ENCODE data around the gene GKN2.
"Not testable (repeated sequence)": the region's sequence is repeated elsewhere in the genome, so short reads cannot be mapped to it uniquely, and the experiment has no call there.

Gene GKN2

DNA sequence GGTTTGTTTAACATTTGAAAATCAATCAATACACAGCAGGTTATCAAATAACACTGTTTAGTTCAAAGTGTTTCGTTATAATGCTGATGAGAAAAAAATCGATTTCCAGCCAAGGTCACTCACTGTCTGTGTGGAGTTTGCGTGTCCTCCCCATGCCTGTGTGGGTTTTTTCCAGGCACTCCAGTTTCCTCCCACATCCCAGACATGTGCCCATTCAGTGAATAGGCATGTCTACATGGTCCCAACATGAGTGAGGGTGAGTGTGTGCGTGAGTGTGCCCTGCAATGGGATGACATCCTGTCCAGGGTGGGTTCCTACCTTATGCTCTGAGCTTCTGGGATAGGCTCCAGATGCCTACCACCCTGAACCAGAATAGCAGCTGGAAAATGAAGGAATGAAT lies 8.7 kb upstream of the GKN2 start:
- no peaks in the 10 kb centered on the region for H3K4me1 ChIP-seq (ENCODE audit: control insufficient read depth, insufficient read depth, low read length)
- no peaks in the 10 kb centered on the region for H3K9me3 ChIP-seq (ENCODE audit: control insufficient read depth, insufficient read depth, low read depth, low read length)
- no peak overlapping the region for H3K27ac ChIP-seq (ENCODE audit: low read depth, low read length)
- no peak overlapping the region for H3K4me3 ChIP-seq (ENCODE audit: low read depth, low read length)
- H3K9ac ChIP-seq (ENCODE audit: low read length) = no peak overlapping the region
- no peaks in the 10 kb centered on the region for H3K27me3 ChIP-seq (ENCODE audit: control insufficient read depth, insufficient read depth, low read length)
- H3K36me3 ChIP-seq (ENCODE audit: control insufficient read depth, insufficient read depth, low read length) = no peaks in the 10 kb centered on the region

DNA sequence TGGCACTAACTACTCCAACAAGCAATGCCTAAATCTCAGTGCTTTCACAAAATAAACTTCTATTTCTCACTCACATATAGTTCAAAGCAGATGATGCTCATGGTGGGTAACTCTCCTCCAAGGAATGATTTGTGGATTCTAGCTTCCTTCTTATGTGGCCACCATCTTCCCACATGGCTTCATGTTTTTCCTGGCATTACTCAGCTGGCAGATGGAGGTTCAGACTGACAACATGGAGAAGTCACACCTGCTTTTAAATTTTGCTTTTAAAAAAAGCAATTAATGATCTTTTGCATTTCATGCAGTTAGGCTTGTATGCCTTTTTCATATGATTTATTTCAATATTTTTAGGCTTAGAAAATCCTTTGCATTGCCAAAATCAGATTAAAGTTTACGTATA lies 6.3 kb upstream of the GKN2 start:
- no peaks in the 10 kb centered on the region for H3K27me3 ChIP-seq (ENCODE audit: control insufficient read depth, insufficient read depth, low read length)
- no peaks in the 10 kb centered on the region for H3K9me3 ChIP-seq (ENCODE audit: control insufficient read depth, insufficient read depth, low read depth, low read length)
- no peak overlapping the region for H3K27ac ChIP-seq (ENCODE audit: low read depth, low read length)
- no peak overlapping the region for H3K9ac ChIP-seq (ENCODE audit: low read length)
- H3K4me1 ChIP-seq (ENCODE audit: control insufficient read depth, insufficient read depth, low read length) = no peaks in the 10 kb centered on the region
- no peak overlapping the region for H3K4me3 ChIP-seq (ENCODE audit: low read depth, low read length)
- H3K36me3 ChIP-seq (ENCODE audit: control insufficient read depth, insufficient read depth, low read length) = no peaks in the 10 kb centered on the region

DNA sequence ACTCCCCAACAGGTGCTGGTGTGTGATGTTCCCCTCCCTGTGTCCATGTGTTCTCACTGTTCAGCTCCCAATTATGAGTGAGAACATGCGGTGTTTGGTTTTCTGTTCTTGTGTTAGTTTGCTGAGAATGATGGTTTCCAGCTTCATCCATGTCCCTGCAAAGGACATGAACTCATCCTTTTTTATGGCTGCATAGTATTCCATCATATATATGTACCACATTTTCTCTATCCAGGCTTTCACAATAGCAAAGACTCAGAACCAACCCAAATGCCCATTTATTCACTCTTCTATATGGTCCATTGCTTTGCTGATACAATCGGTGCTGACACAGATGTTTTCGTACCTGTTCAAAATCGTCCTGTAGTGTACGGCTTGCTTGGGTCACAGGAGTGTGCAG lies 2.7 kb upstream of the GKN2 start:
- not testable (repeated sequence) for H3K4me1 ChIP-seq (ENCODE audit: control insufficient read depth, insufficient read depth, low read length); H3K36me3 ChIP-seq (ENCODE audit: control insufficient read depth, insufficient read depth, low read length); H3K27me3 ChIP-seq (ENCODE audit: control insufficient read depth, insufficient read depth, low read length); H3K4me3 ChIP-seq (ENCODE audit: low read depth, low read length); H3K27ac ChIP-seq (ENCODE audit: low read depth, low read length); H3K9me3 ChIP-seq (ENCODE audit: control insufficient read depth, insufficient read depth, low read depth, low read length); H3K9ac ChIP-seq (ENCODE audit: low read length)

DNA sequence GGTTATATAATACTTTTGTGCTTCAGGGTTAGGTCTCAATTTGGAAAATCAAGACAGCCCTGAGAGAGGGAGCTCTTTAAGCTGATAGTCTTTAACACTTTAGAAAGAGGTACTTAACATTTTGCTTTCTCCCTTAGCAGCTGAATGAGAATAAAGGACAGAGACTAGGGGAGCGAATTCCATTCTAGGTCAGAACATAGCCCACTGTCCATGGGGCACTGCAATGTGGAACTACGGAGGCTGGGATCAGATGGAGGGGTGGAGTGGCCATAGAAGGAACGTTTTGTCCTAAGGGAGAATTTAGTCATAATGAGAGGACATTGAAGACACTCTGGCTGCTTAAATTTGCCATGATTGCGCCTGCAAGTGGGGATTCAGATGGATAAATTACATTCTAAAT lies 794 bp downstream of the GKN2 start:
- no peaks in the 10 kb centered on the region for H3K36me3 ChIP-seq (ENCODE audit: control insufficient read depth, insufficient read depth, low read length)
- H3K27ac ChIP-seq (ENCODE audit: low read depth, low read length) = no peak overlapping the region
- H3K9me3 ChIP-seq (ENCODE audit: control insufficient read depth, insufficient read depth, low read depth, low read length) = no peaks in the 10 kb centered on the region
- H3K4me1 ChIP-seq (ENCODE audit: control insufficient read depth, insufficient read depth, low read length) = peaks cover 3% of the 10 kb centered on the region; the same call in 1 of the 2 replicates
- no peak overlapping the region for H3K9ac ChIP-seq (ENCODE audit: low read length)
- H3K27me3 ChIP-seq (ENCODE audit: control insufficient read depth, insufficient read depth, low read length) = no peaks in the 10 kb centered on the region
- no peak overlapping the region for H3K4me3 ChIP-seq (ENCODE audit: low read depth, low read length)

DNA sequence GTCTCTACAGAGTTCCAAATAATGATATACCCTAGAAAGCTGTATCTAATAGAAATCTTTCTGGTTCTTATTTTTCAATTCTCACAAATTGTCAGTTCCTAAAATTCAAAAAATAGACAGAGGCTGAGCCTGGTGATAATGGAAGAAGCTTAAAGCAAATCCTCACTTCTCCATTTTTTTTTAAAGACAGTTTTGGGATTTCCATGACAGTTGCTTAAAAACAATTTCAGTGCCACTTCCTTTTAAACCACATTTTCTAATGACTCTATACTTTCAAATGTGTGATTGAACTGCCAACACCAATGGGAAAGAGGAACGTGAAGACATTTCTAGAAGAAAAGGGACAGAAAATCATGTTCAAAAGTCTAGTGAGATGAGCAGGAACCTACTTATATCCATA lies 4.0 kb downstream of the GKN2 start:
- Histone ChIP-seq H3K9me3 (ENCODE audit: control insufficient read depth, insufficient read depth, low read depth, low read length) (no peaks in the 10 kb centered on the region), H3K27me3 (ENCODE audit: control insufficient read depth, insufficient read depth, low read length) (no peaks in the 10 kb centered on the region), H3K9ac (ENCODE audit: low read length) (no peak overlapping the region), H3K27ac (ENCODE audit: low read depth, low read length) (no peak overlapping the region), H3K4me1 (ENCODE audit: control insufficient read depth, insufficient read depth, low read length) (peaks cover 12% of the 10 kb centered on the region), H3K4me3 (ENCODE audit: low read depth, low read length) (no peak overlapping the region), H3K36me3 (ENCODE audit: control insufficient read depth, insufficient read depth, low read length) (no peaks in the 10 kb centered on the region)

DNA sequence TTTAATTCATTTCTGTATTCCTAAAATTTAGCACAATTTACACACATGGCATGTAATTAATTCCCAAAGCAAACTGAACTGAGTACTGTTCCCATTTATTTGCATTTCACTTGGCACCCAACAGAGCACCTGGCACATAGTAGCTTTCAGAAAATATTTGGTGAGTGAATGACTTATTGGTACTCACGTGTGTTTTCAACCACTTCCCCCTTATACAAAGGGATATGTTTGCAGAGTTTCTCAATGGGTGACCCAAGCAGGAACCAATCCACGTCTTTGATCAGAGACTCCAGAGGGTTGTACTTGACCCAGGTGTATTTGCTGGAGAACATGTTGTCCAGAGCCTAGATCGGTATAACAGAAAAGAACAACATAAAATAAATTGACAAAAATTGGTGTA lies 6.6 kb downstream of the GKN2 start:
- H3K9me3 ChIP-seq (ENCODE audit: control insufficient read depth, insufficient read depth, low read depth, low read length) = no peaks in the 10 kb centered on the region
- no peak overlapping the region for H3K9ac ChIP-seq (ENCODE audit: low read length)
- peaks cover 10% of the 10 kb centered on the region for H3K4me1 ChIP-seq (ENCODE audit: control insufficient read depth, insufficient read depth, low read length)
- no peaks in the 10 kb centered on the region for H3K27me3 ChIP-seq (ENCODE audit: control insufficient read depth, insufficient read depth, low read length)
- H3K36me3 ChIP-seq (ENCODE audit: control insufficient read depth, insufficient read depth, low read length) = no peaks in the 10 kb centered on the region
- no peak overlapping the region for H3K27ac ChIP-seq (ENCODE audit: low read depth, low read length)
- H3K4me3 ChIP-seq (ENCODE audit: low read depth, low read length) = no peak overlapping the region

DNA sequence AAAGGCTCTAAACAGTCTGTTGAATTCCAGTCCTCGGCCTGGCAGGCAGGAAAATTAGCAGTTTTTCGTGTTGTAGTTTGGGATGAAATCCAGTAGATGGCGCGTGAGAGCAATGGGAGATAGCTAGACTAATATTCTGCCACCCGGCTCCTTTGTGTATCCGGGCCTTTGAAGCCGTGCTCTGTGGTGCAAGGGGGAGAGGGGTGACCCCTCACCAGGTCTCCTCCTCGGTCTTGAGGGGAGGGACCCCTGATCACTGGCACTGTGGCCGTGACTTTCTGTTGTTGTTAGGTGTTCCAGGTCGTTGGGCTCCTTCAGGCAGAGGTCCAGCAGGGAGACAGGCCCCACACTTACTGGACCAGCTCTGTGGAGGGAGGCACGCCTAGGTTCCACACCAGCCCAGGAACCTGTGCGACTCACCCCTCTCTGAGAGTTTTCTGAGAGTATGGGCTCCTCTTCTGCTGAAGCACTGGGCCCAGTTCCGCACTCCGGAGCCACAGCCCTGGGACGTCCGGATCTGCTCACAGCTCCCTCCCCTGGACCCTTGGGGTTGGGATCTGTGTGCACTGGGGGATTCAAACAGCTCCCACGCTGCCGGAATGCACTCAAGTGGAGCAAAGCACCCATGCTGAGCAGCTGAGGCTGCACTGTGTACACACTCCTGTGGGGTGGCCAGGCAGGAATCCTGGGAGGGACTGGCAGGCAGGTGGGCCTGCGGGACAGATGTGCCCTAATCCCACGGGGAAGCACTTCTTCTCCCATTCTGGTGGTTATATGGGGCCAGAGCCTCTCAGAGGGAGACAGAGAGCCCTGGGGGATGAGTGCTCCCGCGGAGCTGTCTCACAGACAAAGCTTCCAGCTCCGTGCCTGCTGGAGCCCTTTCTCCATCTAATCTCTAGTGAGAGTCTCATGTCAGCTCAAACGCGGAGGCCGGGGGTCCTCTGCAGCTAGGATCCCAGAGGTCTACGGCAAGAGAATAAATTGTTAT lies 8.8 kb downstream of the GKN2 start:
- Histone ChIP-seq H3K27me3 (ENCODE audit: control insufficient read depth, insufficient read depth, low read length) (no peaks in the 10 kb centered on the region), H3K36me3 (ENCODE audit: control insufficient read depth, insufficient read depth, low read length) (no peaks in the 10 kb centered on the region), H3K4me3 (ENCODE audit: low read depth, low read length) (peak overlapping the region; percentile 70), H3K9me3 (ENCODE audit: control insufficient read depth, insufficient read depth, low read depth, low read length) (0 out of 2 replicates have a peak, but pooled peaks cover 7% of the 10 kb centered on the region), H3K4me1 (ENCODE audit: control insufficient read depth, insufficient read depth, low read length) (peaks cover 10% of the 10 kb centered on the region), H3K9ac (ENCODE audit: low read length) (peak overlapping the region; percentile 59), H3K27ac (ENCODE audit: low read depth, low read length) (no peak overlapping the region)

DNA sequence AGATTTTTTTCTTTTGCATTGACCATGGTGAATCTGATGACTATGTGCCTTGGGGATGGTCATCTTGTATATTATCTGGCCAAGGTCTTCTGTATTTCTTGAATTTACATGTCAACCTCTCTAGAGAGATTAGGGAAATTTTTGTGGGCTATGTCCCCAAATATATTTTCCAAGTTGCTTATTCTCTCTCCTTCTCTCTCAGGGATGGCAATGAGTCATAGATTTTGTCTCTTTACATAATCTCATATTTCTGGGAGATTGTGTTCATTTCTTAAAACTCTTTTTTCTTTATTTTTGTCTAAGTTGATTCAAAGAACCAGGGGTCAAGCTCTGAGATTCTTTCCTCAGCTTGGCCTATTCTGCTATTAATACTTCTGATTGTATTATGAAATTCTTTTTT lies 9.9 kb downstream of the GKN2 start:
- no peaks in the 10 kb centered on the region for H3K36me3 ChIP-seq (ENCODE audit: control insufficient read depth, insufficient read depth, low read length)
- no peak overlapping the region for H3K4me3 ChIP-seq (ENCODE audit: low read depth, low read length)
- peaks cover 10% of the 10 kb centered on the region for H3K4me1 ChIP-seq (ENCODE audit: control insufficient read depth, insufficient read depth, low read length)
- no peak overlapping the region for H3K9ac ChIP-seq (ENCODE audit: low read length)
- 0 out of 2 replicates have a peak, but pooled peaks cover 9% of the 10 kb centered on the region for H3K9me3 ChIP-seq (ENCODE audit: control insufficient read depth, insufficient read depth, low read depth, low read length)
- no peaks in the 10 kb centered on the region for H3K27me3 ChIP-seq (ENCODE audit: control insufficient read depth, insufficient read depth, low read length)
- no peak overlapping the region for H3K27ac ChIP-seq (ENCODE audit: low read depth, low read length)

DNA sequence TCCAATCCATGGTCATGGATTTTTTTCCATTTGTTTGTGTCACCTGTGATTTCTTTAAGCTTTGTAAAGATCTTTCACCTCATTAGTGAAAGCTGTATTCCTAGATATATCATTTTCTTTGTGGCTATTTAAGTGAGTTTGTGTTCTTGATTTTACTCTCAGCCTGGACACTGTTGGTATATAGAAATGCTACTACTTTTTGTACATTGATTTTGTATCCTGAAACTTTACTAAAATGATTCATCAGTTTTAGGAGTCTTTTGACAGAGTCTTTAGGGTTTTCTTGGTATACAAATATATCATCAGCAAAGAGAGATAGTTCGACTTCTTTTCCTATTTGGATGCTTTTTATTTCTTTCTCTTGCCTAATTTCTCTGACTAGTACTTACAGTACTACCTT lies 12.3 kb downstream of the GKN2 start:
- no peak overlapping the region for H3K27ac ChIP-seq (ENCODE audit: low read depth, low read length)
- H3K27me3 ChIP-seq (ENCODE audit: control insufficient read depth, insufficient read depth, low read length) = no peaks in the 10 kb centered on the region
- no peak overlapping the region for H3K4me3 ChIP-seq (ENCODE audit: low read depth, low read length)
- no peaks in the 10 kb centered on the region for H3K36me3 ChIP-seq (ENCODE audit: control insufficient read depth, insufficient read depth, low read length)
- peaks cover 10% of the 10 kb centered on the region for H3K4me1 ChIP-seq (ENCODE audit: control insufficient read depth, insufficient read depth, low read length)
- 0 out of 2 replicates have a peak, but pooled peaks cover 9% of the 10 kb centered on the region for H3K9me3 ChIP-seq (ENCODE audit: control insufficient read depth, insufficient read depth, low read depth, low read length)
- H3K9ac ChIP-seq (ENCODE audit: low read length) = no peak overlapping the region

DNA sequence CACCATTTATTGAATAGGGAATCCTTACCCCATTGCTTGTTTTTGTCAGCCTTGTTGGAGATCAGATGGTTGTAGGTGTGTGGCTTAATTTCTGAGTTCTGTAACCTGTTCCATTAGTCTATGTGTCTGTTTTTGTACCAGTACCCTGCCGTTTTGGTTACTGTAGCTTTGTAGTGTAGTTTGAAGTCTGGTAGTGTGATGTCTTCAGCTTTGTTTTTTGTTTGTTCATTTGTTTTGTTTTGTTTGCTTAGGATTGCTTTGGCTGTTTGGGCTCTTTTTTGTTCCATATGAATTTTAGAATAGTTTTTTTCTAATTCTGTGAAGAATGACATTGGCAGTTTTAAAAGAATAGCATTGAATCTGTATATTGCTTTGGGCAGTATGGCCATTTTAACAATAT lies 12.7 kb downstream of the GKN2 start:
- Histone ChIP-seq H3K9me3 (ENCODE audit: control insufficient read depth, insufficient read depth, low read depth, low read length) (0 out of 2 replicates have a peak, but pooled peaks cover 9% of the 10 kb centered on the region), H3K36me3 (ENCODE audit: control insufficient read depth, insufficient read depth, low read length) (no peaks in the 10 kb centered on the region), H3K4me3 (ENCODE audit: low read depth, low read length) (no peak overlapping the region), H3K27me3 (ENCODE audit: control insufficient read depth, insufficient read depth, low read length) (no peaks in the 10 kb centered on the region), H3K9ac (ENCODE audit: low read length) (no peak overlapping the region), H3K4me1 (ENCODE audit: control insufficient read depth, insufficient read depth, low read length) (peaks cover 10% of the 10 kb centered on the region), H3K27ac (ENCODE audit: low read depth, low read length) (no peak overlapping the region)

DNA sequence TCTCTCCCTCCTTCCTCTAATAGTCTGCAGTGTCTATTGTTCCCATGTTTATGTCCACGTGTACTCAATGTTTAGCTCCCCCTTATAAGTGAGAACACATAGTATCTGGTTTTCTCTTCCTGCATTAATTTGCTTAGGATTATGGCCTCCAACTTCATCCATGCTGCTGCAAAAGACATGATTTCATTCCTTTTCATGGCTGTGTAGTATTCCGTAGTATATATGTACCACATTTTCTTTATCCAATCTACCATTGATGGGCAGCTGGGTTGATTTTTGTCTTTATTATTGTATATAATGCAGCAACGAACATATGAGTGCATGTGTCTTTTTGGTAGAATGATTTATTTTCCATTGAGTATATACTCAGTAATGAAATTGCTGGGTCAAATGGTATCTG lies 13.8 kb downstream of the GKN2 start:
- no peak overlapping the region for H3K27ac ChIP-seq (ENCODE audit: low read depth, low read length)
- 0 out of 2 replicates have a peak, but pooled peaks cover 9% of the 10 kb centered on the region for H3K9me3 ChIP-seq (ENCODE audit: control insufficient read depth, insufficient read depth, low read depth, low read length)
- no peak overlapping the region for H3K9ac ChIP-seq (ENCODE audit: low read length)
- no peaks in the 10 kb centered on the region for H3K36me3 ChIP-seq (ENCODE audit: control insufficient read depth, insufficient read depth, low read length)
- no peaks in the 10 kb centered on the region for H3K27me3 ChIP-seq (ENCODE audit: control insufficient read depth, insufficient read depth, low read length)
- H3K4me1 ChIP-seq (ENCODE audit: control insufficient read depth, insufficient read depth, low read length) = peaks cover 4% of the 10 kb centered on the region
- H3K4me3 ChIP-seq (ENCODE audit: low read depth, low read length) = no peak overlapping the region

Data from HUES6 (cell line).